Suprapubic skin (tissue), 4 donors: Measurements from ENCODE around the gene PRSS12. TPM values are rescaled to one million over a fixed set of nuclear protein-coding genes. Genes with fewer than 3 reads are reported as not detected.
"Not testable (repeated sequence)": the region's sequence is repeated elsewhere in the genome, so short reads cannot be mapped to it uniquely, and the experiment has no call there.

Experiments
- DNase-seq, 2 donors: peaks; one replicate each; pipeline ENCODE4 v3.0.0-alpha.2; 2019; ENCODE audit warnings: low spot score in 2 of 2
- H3K27ac ChIP-seq: fragments of 200-600 bp; sonication (generic); one replicate; pipeline ENCODE4 v1.5.1; 2019
- H3K27me3 ChIP-seq: fragments of 200-600 bp; sonication (generic); one replicate; pipeline ENCODE4 v1.5.1; 2019
- H3K36me3 ChIP-seq: fragments of 200-600 bp; sonication (generic); one replicate; pipeline ENCODE4 v1.5.1; 2019
- H3K4me1 ChIP-seq: fragments of 200-600 bp; sonication (generic); one replicate; pipeline ENCODE4 v1.5.1; 2019
- H3K4me3 ChIP-seq: fragments of 200-600 bp; sonication (generic); one replicate; pipeline ENCODE4 v1.5.1; 2019; ENCODE audit warnings: mild to moderate bottlenecking
- H3K9me3 ChIP-seq: fragments of 200-600 bp; sonication (generic); one replicate; pipeline ENCODE4 v1.5.1; 2019
- CTCF ChIP-seq, 2 donors: fragments of 200-600 bp in 1 of 2; fragments of 450-650 bp in 1 of 2; sonication (generic) in 1 of 2; IDR thresholded peaks; one replicate each; pipeline ENCODE4 v1.5.1; 2016 to 2019; ENCODE audit warnings: antibody characterized with exemption in 2 of 2, mild to moderate bottlenecking in 1 of 2, moderate library complexity in 1 of 2
- EP300 ChIP-seq: sonication (generic); formaldehyde crosslinking; IDR thresholded peaks from one replicate; pipeline ENCODE4 v1.6.1; 2017; ENCODE audit warnings: antibody characterized with exemption
- POLR2A ChIP-seq, 2 donors: fragments of 450-650 bp; IDR thresholded peaks; one replicate each; pipeline ENCODE4 v1.6.1; 2017; ENCODE audit warnings: antibody characterized with exemption in 2 of 2, mild to moderate bottlenecking in 2 of 2, moderate library complexity in 2 of 2
- POLR2AphosphoS5 ChIP-seq, 3 donors: sonication (generic); formaldehyde crosslinking; IDR thresholded peaks; one replicate each; pipeline ENCODE4 v1.6.1; 2017; ENCODE audit warnings: antibody characterized with exemption in 3 of 3
- WGBS: methylation state at CpG from one replicate; pipeline ENCODE4 v1.1.5; 2018; 5-methylcytosine and 5-hydroxymethylcytosine counted together
- total RNA-seq, 4 donors: library from RNA; depleted of rRNA; stranded (reverse); fragments of >200 nt; gene quantifications; one replicate each; pipeline ENCODE4 v1.1.0, GENCODE V29; 2016

Gene PRSS12
- total RNA-seq, 4 donors from 2014 or later = 7.5 to 14.0 (median 8.7) TPM

GRCh38 chr4:118396881-118397622 is 44.2 kb upstream of the PRSS12 start:
- no peak overlapping the region for H3K27ac ChIP-seq
- no peaks in the 10 kb centered on the region for H3K9me3 ChIP-seq
- no peaks in the 10 kb centered on the region for H3K4me1 ChIP-seq
- TF ChIP-seq EP300 = no peak
- no peak for TF ChIP-seq CTCF (IDR thresholded peaks at IDR 0.05)
- no peak for TF ChIP-seq POLR2A (IDR thresholded peaks at IDR 0.05)
- H3K27me3 ChIP-seq = no peaks in the 10 kb centered on the region
- DNase-seq = no peak
- H3K36me3 ChIP-seq = no peaks in the 10 kb centered on the region
- WGBS = 75% methylated on average over 5 of the region's 5 CpGs
- H3K4me3 ChIP-seq = no peak overlapping the region

- no peaks in the 10 kb centered on the region for H3K27me3 ChIP-seq
- 64% methylated on average over 3 of the region's 3 CpGs for WGBS
- TF ChIP-seq CTCF (IDR thresholded peaks at IDR 0.05) (no peak), POLR2A (IDR thresholded peaks at IDR 0.05) (no peak), EP300 (no peak), POLR2AphosphoS5 (IDR thresholded peaks at IDR 0.05) (no peak)
- H3K36me3 ChIP-seq = no peaks in the 10 kb centered on the region
- H3K4me3 ChIP-seq = no peak overlapping the region
- H3K27ac ChIP-seq = no peak overlapping the region
- no peaks in the 10 kb centered on the region for H3K9me3 ChIP-seq
- DNase-seq = no peak
- H3K4me1 ChIP-seq = no peaks in the 10 kb centered on the region
These were observed 42.3 kb upstream of the PRSS12 start for GRCh38 chr4:118395057-118395644.

- H3K27me3 ChIP-seq, H3K9me3 ChIP-seq, H3K4me3 ChIP-seq, H3K36me3 ChIP-seq, H3K27ac ChIP-seq, H3K4me1 ChIP-seq, DNase-seq: not testable (repeated sequence)
- WGBS = over 99% methylated on average over 5 of the region's 5 CpGs
These were observed 39.7 kb upstream of the PRSS12 start for GRCh38 chr4:118392509-118392908.

GRCh38 chr4:118390121-118390520 is 37.3 kb upstream of the PRSS12 start:
- Histone ChIP-seq H3K27me3 (no peaks in the 10 kb centered on the region), H3K36me3 (no peaks in the 10 kb centered on the region), H3K4me3 (no peak overlapping the region), H3K4me1 (no peaks in the 10 kb centered on the region), H3K9me3 (peaks cover 3% of the 10 kb centered on the region), H3K27ac (no peak overlapping the region)
- TF ChIP-seq POLR2A (IDR thresholded peaks at IDR 0.05) = no peak
- no peak for TF ChIP-seq CTCF (IDR thresholded peaks at IDR 0.05)
- no peak for TF ChIP-seq EP300
- TF ChIP-seq POLR2AphosphoS5 (IDR thresholded peaks at IDR 0.05) = no peak
- 50% methylated on average over 2 of the region's 2 CpGs for WGBS
- DNase-seq = no peak

- Histone ChIP-seq H3K27ac (no peak overlapping the region), H3K4me1 (no peaks in the 10 kb centered on the region)
- 63% methylated on average over 6 of the region's 6 CpGs for WGBS
These were observed 36.9 kb upstream of the PRSS12 start for GRCh38 chr4:118389721-118390120.

More at GRCh38 chr4:118389721-118390120, 36.9 kb upstream of the PRSS12 start:
- Histone ChIP-seq H3K9me3 (peaks cover 3% of the 10 kb centered on the region), H3K36me3 (no peaks in the 10 kb centered on the region), H3K4me3 (no peak overlapping the region), H3K27me3 (no peaks in the 10 kb centered on the region)
- DNase-seq = no peak
- no peak for TF ChIP-seq POLR2A (IDR thresholded peaks at IDR 0.05)
- no peak for TF ChIP-seq CTCF (IDR thresholded peaks at IDR 0.05)
- no peak for TF ChIP-seq EP300
- no peak for TF ChIP-seq POLR2AphosphoS5 (IDR thresholded peaks at IDR 0.05)
